ENCODE measurements around the gene F2RL1.
"Not testable (repeated sequence)": the region's sequence is repeated elsewhere in the genome, so short reads cannot be mapped to it uniquely, and the experiment has no call there.

GRCh38 chr5:76812209-76812608, 6.6 kb upstream of the F2RL1 start:
- TF ChIP-seq, protein P1, sequence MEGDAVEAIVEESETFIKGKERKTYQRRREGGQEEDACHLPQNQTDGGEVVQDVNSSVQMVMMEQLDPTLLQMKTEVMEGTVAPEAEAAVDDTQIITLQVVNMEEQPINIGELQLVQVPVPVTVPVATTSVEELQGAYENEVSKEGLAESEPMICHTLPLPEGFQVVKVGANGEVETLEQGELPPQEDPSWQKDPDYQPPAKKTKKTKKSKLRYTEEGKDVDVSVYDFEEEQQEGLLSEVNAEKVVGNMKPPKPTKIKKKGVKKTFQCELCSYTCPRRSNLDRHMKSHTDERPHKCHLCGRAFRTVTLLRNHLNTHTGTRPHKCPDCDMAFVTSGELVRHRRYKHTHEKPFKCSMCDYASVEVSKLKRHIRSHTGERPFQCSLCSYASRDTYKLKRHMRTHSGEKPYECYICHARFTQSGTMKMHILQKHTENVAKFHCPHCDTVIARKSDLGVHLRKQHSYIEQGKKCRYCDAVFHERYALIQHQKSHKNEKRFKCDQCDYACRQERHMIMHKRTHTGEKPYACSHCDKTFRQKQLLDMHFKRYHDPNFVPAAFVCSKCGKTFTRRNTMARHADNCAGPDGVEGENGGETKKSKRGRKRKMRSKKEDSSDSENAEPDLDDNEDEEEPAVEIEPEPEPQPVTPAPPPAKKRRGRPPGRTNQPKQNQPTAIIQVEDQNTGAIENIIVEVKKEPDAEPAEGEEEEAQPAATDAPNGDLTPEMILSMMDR (conservative IDR thresholded peaks at IDR 0.05; ENCODE audit: low read depth, low read length), result not testable (repeated sequence)
- TF ChIP-seq EZH2 (IDR thresholded peaks at IDR 0.05; ENCODE audit: borderline replicate concordance, low read depth, low read length, poor library complexity, severe bottlenecking), result not testable (repeated sequence)

All from A673 (cell line).